ENCODE results near the gene DTNBP1.
"Not testable (repeated sequence)": the region's sequence is repeated elsewhere in the genome, so short reads cannot be mapped to it uniquely, and the experiment has no call there.

Gene DTNBP1

DNA sequence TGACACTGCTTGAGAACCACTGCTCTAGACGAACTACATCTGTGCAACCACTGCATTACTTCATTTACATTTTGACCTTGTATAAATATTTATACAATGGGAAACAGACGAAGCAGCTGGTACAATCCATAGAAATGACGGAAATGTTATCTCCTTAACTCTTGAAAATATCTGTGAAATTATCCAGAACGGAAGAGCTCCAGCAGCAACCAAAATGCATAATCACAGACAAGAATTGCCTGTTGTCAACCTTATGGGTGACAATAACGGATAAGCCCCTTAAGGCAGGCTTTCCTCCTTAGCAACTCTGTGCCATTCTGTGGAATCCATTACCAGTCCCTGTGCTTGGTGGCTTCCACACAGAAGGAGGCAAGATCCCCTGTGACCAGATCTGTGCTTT, 115.4 kb downstream of the DTNBP1 start:
- DNase-seq: no peak
- Histone ChIP-seq H3K27ac (no peak overlapping the region), H3K27me3 (replicated peaks) (no peaks in the 10 kb centered on the region), H3K4me3 (ENCODE audit: low read depth, low read length) (no peak overlapping the region), H3K36me3 (replicated peaks) (no peaks in the 10 kb centered on the region)
- TF ChIP-seq, protein P1, sequence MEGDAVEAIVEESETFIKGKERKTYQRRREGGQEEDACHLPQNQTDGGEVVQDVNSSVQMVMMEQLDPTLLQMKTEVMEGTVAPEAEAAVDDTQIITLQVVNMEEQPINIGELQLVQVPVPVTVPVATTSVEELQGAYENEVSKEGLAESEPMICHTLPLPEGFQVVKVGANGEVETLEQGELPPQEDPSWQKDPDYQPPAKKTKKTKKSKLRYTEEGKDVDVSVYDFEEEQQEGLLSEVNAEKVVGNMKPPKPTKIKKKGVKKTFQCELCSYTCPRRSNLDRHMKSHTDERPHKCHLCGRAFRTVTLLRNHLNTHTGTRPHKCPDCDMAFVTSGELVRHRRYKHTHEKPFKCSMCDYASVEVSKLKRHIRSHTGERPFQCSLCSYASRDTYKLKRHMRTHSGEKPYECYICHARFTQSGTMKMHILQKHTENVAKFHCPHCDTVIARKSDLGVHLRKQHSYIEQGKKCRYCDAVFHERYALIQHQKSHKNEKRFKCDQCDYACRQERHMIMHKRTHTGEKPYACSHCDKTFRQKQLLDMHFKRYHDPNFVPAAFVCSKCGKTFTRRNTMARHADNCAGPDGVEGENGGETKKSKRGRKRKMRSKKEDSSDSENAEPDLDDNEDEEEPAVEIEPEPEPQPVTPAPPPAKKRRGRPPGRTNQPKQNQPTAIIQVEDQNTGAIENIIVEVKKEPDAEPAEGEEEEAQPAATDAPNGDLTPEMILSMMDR (IDR thresholded peaks at IDR 0.05; ENCODE audit: low read depth, low read length, missing control alignments): no peak
- in situ Hi-C loops (cut with HindIII; ENCODE audit: low pct_ligation_motif_present, low sequenced_read_pairs): no loop called here

DNA sequence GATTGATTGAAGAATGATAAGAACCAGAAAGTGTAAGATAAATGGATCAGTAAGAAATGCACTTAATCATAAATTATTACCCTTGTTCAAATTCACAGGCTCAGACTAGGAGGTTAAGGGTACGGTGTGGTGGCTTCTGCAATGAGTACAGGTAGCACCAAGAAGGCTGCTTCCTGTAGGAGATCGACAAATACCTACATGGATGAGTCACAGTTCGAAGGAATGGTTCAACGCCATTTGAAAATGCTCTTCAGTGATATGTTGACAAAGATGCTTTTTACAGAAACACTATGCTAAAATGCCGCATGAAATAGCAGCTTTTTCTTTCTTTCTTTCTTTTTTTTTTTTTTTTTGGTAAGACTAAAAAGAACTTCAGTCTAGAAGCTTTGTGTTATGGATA, 116.2 kb downstream of the DTNBP1 start:
- H3K27ac ChIP-seq: no peak overlapping the region
- no peaks in the 10 kb centered on the region for H3K36me3 ChIP-seq (replicated peaks)
- DNase-seq: no peak
- TF ChIP-seq, protein P1 (IDR thresholded peaks at IDR 0.05; ENCODE audit: low read depth, low read length, missing control alignments): no peak
- H3K4me3 ChIP-seq (ENCODE audit: low read depth, low read length): no peak overlapping the region
- in situ Hi-C loops (cut with HindIII; ENCODE audit: low pct_ligation_motif_present, low sequenced_read_pairs): no loop called here
- H3K27me3 ChIP-seq (replicated peaks): no peaks in the 10 kb centered on the region

DNA sequence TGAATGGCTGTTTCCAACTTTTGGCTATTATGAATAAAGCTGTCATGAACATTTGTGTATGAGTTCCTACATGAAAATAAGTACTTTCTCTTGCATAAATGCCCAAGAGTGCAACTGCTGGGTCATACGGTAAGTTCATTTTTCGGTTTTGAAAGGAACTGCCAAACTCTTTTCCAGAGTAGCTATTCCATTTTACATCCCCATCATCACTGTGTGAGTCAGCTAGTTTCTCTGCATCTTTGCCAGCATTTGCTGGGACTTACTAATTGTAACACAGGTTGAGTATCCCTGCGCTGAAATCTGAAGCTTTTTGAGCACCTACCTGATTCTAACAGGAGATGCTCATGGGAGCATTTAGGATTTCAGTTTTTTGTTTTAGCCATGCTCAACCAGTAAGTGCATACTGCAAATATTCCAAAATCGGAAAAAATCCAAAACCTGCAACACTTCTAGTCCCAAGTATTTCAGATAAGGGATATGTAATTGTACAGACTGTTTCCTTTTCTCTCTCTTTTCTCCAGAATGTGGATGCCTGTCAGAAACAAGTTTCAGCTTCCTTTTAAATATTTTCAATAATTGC, 118.4 kb downstream of the DTNBP1 start:
- no peak overlapping the region for H3K27ac ChIP-seq
- no peaks in the 10 kb centered on the region for H3K36me3 ChIP-seq (replicated peaks)
- no peaks in the 10 kb centered on the region for H3K27me3 ChIP-seq (replicated peaks)
- H3K4me3 ChIP-seq (ENCODE audit: low read depth, low read length): no peak overlapping the region
- in situ Hi-C loops (cut with HindIII; ENCODE audit: low pct_ligation_motif_present, low sequenced_read_pairs): no loop called here
- TF ChIP-seq, protein P1 (IDR thresholded peaks at IDR 0.05; ENCODE audit: low read depth, low read length, missing control alignments): no peak
- DNase-seq: no peak

DNA sequence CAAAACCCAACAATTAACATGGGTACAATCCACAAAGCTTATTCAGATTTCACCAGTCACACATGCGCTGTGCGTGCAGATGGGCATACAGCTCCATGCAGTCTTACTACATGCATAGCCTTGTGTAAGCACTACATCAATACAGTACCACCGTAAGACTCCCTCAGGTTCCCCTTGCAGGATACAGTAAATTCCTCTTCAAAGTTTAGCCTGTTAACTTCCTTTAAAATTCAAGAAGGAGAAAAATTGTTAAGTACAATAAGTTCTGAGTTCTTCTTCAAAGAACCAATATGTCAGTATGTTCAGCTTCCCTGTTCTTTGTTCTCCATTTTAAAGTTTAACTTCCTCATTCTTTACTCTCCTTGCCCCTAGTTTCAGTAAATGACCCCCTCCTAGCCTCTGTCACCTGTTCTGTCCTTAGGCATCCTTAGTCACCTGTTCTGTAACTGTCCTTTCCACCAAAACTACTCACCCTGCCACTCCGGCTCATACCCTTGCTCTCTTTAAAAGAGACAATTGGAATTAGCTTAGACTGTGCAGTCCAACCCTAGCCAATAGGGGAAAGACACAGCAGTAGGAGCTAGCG, 119.4 kb downstream of the DTNBP1 start:
- in situ Hi-C loops (cut with HindIII; ENCODE audit: low pct_ligation_motif_present, low sequenced_read_pairs); H3K27me3 ChIP-seq (replicated peaks): not testable (repeated sequence)

DNA sequence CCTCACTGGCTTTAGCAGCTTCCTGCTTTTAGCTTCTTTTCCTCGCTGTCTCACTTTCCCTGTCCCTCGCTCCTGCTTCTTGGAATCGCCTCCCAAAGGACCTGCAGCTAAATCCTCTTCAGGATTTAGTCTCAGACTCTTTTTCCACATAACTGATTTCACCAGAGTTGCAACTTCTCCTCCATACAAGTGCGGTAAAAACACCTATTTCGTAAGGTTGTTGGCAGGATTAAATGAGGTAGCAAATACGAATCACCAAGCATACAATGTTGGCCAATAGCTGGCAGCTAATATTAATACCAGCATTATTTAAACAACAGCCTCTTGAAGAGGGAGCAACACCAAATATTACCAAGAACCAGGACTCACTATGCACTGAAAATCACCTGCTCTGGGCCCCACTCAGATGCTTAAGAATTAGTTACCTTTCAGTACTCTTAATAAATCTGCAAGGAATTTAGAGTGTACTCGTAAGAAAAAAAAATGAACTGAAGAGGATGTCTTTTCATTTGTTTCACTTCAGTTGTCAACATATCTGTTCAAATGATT, 123.0 kb downstream of the DTNBP1 start:
- TF ChIP-seq, protein P1 (IDR thresholded peaks at IDR 0.05; ENCODE audit: low read depth, low read length, missing control alignments): no peak
- no peak for DNase-seq
- Histone ChIP-seq H3K4me3 (ENCODE audit: low read depth, low read length) (no peak overlapping the region), H3K36me3 (replicated peaks) (no peaks in the 10 kb centered on the region), H3K27ac (no peak overlapping the region), H3K27me3 (replicated peaks) (no peaks in the 10 kb centered on the region)
- in situ Hi-C loops (cut with HindIII; ENCODE audit: low pct_ligation_motif_present, low sequenced_read_pairs): no loop called here

More for the DNA sequence above, 119.4 kb downstream of the DTNBP1 start:
- H3K27ac ChIP-seq; H3K36me3 ChIP-seq (replicated peaks); DNase-seq; H3K4me3 ChIP-seq (ENCODE audit: low read depth, low read length): not testable (repeated sequence)

DNA sequence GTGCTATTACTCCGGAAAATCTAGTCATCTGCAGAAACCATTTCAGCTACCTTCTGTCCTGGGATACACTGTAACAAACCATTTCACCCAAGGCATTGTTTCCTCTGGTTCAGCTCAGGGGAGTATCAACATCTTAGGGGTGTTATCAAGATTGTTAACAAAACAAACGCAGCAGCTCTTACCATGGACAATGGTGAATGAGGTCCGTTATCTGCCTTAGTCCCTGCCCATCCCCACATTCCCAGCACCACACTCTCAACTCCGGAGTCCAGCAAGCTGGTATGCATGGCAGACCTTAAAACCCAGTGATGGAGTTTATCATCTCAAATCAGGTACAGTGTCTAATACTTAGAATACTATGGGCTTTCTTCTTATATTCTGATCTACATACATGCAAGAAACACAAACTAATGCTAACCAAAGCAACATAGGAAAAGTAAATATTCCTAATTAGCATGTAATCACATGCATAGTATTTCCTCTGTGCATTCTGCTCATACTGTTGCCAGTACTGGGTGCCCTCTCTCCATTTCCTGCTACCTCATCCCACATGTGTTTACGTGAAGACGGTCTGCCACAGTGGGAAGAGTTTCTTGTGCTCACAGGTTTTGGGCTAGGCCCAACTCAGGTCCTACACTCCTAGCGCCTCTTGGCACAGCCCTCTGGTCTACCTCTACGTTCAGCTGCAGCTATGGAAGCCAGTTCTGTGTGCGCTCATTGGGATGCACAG, 123.9 kb downstream of the DTNBP1 start:
- in situ Hi-C loops (cut with HindIII; ENCODE audit: low pct_ligation_motif_present, low sequenced_read_pairs): no loop called here
- Histone ChIP-seq H3K36me3 (replicated peaks) (no peaks in the 10 kb centered on the region), H3K4me3 (ENCODE audit: low read depth, low read length) (no peak overlapping the region), H3K27me3 (replicated peaks) (no peaks in the 10 kb centered on the region), H3K27ac (no peak overlapping the region)
- TF ChIP-seq, protein P1 (IDR thresholded peaks at IDR 0.05; ENCODE audit: low read depth, low read length, missing control alignments): no peak
- no peak for DNase-seq
